NCI-H82 (cell line): Measurements from ENCODE around the gene NKX1-1.
"Not testable (repeated sequence)": the region's sequence is repeated elsewhere in the genome, so short reads cannot be mapped to it uniquely, and the experiment has no call there.

Experiments
- DNase-seq: peaks from one replicate; lab custom pipeline; 2025; lab: John Stamatoyannopoulos, UW

Gene NKX1-1

DNA sequence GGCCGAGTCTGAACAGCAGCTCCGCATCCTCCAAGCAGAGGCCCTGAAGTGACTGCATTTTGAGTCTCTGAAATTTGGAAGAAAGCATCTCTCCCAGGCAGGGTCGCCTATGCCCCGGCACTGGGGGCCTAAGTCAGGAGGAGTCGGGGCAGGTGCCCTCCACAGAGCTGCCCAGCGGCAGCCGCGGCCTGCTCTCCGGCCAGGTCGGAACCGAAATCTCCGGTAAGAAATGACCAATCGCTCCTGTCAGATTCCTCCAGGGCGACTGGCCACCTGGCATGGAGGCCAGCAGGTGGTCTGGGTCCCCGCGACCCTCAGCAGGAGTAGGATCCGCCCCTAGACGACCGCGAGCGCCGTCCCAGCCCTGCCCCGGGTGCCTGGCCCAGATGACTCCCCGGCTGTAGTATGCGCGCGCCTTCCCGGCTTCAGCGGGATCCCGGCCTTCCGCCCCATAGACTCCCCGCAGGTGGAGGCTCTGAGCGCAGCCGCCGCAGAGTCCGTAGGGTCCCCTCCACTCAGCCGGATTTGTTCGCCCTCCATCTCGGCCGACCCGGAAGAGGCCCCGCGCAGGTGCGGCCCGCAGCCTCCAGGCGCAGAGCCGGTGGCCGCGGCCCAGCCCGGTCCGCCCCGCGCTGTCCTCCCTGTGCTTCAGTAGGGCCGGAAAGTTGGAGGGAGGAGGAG is 1.5 kb downstream of the NKX1-1 start:
- no peak for DNase-seq

DNA sequence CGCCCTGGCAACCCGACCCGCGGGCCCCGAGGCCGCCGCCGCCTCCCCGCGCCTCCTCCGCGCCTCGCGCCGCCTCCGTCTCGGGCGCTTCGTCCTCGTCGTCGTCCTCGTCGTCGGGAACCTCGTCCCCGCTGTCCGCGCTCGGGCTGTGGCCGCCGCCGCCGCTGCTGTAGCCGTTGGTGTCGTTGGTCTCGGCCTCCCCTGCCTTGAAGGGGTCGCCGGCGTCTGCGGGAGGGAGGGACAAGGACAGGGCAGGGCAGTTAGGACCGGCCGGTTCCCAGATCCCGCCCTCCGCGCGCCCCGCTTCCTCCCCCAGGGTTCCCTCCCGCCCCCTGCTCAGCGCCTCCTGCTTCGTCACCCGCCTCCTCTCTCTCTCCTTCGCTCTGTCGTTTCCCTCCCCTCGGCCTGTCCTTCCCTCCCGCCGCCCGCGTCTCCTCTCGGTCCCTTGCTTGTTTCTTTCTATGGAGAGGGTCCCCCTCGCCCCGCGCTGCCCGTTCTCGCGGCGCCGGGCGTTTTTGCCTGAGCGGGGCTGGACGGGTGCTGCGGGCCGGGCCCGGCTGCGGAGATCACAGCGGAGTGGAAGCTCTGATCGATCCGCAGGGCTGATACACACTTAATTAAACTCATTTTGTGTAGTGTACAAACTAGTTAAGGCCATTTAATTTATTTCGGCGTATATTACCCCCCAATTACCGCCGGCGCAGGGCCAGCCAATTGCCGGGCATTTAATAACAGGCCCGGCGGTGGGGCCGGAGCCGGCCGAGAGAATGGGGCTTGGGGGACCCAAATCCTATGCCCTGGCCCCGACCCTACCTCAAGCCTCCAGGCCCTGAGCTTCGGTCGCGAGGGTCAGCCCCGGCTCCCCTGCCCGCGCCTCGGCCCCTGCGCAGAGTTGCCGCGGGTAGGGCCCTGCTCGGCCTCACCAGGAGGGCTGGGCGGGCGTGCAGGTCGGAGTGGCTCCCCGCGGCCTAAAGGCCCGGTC is 2.4 kb downstream of the NKX1-1 start:
- DNase-seq = no peak

DNA sequence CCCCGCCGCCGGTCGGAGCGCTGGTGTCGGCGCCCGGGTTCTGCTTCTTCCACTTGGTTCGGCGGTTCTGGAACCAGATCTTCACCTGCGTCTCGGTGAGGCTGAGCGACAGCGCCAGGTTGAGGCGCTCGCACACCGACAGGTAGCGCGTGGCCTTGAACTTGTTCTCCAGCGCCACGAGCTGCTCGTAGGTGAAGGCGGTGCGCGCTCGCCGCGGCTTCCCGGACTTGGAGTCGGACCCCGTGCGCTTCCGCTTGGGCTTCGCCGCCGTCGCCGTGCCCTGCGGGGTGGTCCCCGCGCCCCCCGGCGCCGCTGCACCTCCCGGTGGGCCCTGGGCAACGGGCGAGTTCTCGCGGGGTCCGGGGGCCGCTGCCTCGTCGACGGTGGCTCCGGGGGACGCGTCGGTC is 3.1 kb downstream of the NKX1-1 start:
- DNase-seq = no peak

DNA sequence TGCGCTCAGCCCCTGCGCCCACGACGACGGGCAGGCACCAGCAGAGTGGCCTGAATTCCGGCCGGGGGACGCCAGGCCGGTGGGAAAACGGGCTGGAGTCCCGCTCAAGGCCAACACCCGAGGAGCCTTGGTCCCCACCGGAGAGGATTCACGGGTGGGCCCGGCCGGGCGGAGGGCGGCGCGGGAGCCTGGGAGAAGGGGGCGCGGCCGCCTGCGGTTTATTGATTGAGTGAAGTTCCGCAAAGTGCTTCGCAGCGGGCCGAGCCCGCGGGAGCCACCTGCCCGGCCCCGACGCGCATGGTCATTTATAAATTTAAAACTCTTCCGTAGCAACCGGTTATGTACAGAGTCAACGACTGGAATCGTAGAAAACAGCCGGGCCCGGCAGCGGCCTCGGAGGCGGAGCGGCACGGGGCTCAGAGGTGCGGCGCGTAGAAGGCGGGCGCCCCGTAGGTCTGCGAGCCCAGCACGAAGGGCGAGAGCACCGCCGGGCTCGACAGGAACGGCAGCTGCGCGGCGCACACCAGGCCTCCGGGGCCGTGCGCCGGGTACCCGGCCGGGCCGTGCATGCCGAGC is 3.6 kb downstream of the NKX1-1 start:
- DNase-seq = no peak

DNA sequence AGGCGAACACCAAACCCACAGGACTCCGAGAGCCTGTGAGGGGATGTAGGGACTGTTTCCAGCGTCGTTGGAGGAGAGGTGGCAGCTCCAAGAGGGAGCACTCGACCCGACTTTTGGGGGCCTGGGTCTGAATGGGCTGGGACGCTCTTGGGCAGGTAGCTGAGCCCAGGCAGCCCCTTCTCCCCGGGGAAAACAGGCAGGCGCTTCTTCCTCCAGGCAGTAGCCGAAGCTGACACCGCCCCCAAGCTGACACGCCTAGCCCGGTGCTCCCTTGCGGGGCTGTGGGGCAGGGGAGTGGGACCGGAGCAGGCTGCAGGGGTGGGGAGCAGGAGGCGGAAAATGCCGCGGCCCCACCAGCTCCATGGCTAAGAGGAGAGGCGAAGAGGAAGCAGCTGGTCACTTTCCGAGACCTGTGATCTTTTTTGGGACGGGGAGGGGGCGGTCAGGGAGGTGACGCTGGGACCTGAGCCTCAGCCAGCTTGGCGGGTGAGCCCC is 4.2 kb downstream of the NKX1-1 start:
- DNase-seq = no peak

DNA sequence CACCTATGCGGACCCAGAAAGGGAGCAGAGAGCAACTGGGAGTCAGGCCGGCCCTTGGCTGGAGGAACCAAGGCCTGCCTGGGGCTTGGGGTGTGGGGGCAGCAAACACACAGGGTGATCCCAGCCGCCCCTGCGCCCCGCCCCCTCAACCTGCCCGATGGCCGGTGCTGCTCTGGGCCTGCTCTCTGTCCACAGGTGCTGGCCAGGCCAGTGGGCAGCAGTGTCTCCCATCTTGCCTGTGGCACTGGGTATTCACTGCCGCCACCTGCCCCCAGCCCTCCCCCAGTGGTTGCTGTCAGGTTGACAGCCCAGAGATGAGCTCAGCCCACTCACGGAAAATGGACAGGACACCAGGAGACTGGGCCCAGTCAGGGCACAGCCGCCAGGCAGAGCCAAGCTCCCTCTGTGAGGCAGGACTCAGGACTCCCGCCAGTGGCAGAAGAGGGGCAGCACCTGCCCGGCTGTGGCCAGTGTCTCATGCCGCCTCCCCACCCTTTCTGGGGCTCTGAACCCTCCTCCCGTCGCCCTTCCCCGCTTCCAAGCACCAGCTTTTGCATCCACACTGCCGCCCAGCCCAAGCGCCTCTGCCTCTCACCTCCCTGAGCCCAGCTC is 4.7 kb downstream of the NKX1-1 start:
- no peak for DNase-seq

DNA sequence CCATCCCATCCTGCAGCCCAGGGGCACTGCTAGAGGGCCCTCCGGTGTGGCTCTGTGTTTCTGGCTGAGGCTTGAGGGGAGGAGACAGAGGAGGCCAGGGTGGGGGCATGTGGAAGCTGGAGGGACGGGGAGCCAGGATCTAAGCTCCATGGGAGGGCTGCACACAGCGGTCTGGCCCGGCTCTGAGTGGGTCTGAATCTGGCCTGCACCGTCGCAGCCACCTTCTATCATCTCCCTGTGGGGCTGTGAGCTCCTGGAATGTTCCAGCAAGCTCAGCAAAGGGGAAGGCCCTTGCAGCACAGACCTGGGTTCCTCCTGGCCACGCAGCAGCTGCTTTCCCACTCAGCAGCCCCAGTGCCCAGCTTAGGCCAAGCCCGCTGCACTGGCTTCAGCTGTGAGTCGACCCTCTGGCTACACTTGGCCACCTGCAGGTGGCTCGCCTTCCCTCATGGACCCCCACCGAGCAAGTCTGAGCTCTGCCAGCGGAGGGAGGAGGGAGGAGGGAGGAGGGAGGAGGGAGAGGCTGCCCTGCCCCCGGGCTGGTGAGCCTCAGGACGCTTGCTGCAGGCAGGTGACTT is 5.3 kb downstream of the NKX1-1 start:
- DNase-seq = no peak

DNA sequence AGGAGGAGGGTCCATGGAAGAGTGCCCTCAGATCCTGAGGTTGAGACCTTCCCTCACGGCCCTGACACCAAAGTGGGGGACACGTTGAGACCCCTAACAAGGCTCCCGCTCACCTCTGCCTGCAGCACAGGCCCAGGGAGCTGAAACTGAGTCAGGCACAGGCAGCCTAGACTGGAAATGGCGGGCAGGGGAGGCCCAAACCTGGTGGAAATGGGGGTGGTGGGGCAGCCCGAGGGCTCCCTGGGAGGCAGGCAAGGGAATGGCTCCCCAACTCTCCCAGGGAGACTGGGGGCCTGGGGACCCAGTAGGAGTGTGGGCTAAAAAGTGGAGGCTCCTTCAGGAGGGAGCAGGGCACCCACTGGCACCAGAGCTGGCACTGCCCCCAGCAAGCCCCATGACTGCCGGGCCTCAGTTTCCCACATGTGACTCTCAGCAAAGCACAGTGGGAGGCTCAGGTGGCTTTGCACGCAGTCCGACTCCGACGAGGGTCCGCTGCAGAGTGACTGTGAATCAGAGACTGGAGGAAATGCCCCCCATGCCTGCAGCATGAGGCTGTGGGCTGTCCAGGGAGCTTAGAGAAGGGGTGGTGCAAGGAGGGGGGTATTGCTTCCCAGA is 5.9 kb downstream of the NKX1-1 start:
- DNase-seq = no peak

DNA sequence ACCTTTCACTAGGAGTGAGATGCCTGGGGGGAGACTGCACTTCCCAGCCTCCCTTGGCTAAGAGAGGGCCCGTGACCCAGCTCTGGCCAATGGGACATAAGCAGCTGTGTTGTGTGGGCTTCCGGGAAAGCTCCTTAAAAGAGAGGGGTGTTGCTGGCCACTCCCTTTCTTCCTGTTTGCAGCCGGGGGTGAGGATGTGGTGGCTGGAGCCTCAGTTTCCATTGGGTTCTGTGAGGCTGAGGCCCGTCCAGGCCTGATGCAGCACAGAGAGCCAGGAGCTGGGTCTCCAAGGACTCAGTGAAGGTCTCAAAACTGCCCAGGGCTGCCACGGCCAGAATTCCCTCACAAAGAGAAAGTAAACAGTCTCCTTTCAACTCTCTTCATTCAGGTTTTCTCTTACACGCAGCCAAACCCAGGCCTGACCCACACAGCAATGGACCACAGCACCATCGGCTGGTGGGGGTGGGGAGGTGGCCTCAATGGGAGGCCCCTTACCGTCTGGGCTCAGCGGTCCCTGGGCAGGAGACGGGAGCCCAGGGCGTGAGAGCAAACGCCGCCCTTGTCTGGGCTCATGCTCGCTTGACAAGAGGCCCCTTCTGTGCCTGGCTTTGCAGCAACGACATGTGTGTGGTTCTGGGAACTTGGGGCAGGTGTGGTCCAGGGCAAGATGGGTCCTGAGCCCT is 6.6 kb downstream of the NKX1-1 start:
- DNase-seq = no peak

DNA sequence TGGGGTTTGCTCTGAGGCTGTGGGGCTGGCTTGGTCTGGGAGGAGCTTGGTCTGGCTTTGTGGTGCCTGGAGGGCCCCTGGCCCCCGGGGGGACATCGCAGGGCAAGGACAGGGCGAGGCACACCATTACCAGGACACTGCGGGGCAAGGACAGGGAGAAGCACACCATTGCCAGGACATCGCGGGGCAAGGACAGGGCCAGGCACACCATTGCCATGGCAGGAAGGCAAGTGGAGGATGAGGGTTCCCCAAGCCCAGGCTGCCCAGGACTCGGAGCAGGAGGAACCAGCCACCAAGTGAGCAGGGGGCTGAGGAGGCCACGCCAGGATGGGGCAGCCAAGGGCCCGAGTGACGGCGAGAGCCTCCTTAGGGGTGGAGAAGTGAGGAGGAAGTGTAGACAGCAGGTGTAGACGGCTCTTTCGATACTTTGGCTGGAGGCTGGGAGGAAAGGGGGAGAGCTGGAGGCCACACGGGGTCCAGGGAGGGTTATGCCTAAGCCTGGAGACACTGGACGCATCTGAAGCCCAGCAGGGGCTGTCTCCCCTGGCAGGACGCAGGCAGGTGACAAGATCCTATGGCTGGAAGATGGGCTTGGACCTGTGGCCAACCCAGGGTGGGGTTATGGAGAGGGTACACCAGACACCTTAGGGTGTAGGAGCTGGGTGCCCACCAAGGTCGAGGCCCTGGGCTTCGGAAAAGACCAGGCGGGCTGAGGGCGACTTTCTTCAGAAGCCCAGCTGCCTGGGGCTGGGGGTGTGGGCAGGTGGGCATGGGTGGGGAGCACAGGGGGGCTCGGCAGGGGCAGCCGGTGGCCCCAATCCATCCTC is 7.3 kb downstream of the NKX1-1 start:
- no peak for DNase-seq

DNA sequence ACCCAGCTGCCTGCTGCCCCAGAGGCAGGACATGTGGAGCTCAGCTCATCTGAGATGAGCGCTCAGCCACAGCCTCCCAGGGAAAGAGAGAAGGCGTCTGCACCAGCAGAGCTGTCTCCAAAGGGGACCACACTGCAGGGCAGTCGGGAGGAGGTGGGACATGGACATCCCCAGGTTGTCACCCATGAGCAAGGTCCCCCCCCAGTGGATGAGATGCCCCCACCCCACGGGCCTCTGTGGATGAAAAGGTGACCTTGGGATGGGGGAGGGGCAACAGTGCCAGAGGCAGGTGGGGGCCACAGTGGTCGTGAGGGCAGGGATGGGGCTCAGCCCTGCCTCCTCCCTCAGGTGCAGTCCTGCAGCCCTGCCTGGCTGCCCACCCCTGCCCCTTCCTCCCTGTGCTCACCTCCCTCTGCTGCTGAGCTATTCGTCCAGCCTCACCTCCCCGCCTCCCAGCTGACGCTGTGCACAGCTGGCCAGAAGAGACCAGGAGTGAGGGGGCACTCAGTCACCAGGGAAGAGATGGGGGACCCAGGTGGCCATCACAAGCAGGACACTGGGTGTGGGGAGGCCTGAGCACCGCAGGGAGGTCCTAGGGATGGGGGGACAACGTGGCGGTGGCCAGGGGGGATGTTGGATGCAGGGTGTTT is 9.3 kb downstream of the NKX1-1 start:
- no peak for DNase-seq

DNA sequence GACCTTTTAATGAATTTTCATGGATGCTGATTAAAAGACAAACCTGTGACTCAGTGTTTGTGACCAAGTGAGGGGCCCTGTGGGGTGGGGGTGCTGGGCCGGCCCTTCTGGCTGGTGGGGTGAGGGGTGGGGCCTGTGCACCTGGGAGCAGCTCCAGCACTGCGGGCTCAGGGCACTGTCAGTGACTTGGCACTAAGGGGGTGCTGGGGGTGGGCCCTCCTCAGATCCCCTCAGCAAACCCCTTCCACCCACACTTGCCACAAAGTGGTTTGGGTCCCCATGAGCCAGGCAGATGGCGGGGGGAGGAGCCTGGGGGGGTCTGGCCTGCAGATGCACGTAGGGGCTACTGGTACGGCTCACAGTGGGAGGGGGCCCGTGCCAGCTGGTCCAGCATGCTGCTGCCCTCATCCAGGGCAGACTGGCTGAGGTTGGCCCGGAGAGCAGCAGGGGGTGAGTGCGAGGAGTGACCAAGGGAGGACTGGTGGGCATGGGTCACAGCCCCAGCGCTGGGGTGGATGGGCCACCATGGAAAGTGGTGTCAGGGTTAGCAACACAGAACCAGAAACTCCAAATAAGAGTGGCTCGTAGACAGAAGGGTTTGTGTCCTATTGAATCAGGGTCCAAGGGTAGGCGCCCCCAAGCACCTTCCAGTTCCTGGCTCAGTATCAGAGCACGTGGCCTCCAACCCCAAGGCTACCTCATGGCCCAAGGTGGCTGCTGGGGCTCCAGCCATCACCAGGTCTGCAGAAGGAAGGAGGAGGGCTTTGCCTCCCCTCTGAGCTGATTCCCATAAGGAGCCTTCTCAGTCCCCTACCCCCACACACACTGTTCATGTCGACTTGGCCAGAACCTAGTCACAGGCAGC is 10.1 kb downstream of the NKX1-1 start:
- no peak for DNase-seq

DNA sequence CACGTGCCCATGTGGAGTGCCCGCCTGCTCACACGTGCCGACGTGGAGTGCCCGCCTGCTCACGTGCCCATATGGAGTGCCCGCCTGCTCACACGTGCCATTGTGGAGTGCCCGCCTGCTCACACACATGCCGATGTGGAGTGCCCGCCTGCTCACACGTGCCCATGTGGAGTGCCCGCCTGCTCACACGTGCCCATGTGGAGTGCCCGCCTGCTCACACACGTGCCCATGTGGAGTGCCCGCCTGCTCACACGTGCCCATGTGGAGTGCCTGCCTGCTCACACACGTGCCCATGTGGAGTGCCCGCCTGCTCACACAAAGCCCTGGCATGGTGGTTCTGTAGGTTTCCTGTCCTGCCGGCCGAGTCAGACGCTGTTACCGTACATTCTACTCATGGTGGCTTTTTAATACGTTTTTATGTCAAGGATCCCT is 10.8 kb downstream of the NKX1-1 start:
- DNase-seq = not testable (repeated sequence)

DNA sequence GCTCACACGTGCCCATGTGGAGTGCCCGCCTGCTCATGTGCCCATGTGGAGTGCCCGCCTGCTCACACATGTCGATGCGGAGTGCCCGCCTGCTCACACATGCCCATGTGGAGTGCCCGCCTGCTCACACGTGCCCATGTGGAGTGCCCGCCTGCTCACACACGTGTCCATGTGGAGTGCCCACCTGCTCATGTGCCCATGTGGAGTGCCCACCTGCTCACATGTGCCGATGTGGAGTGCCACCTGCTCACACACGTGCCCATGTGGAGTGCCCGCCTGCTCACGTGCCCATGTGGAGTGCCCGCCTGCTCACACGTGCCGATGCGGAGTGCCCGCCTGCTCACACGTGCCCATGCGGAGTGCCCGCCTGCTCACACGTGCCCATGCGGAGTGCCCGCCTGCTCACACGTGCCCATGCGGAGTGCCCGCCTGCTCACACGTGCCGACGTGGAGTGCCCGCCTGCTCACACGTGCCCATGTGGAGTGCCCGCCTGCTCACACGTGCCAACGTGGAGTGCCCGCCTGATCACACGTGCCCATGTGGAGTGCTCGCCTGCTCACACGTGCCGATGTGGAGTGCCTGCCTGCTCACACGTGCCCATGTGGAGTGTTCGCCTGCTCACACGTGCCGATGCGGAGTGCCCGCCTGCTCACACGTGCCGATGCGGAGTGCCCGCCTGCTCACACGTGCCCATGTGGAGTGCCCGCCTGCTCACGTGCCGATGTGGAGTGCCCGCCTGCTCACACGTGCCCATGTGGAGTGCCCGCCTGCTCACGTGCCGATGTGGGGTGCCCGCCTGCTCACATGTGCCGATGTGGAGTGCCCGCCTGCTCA is 11.5 kb downstream of the NKX1-1 start:
- DNase-seq = not testable (repeated sequence)

DNA sequence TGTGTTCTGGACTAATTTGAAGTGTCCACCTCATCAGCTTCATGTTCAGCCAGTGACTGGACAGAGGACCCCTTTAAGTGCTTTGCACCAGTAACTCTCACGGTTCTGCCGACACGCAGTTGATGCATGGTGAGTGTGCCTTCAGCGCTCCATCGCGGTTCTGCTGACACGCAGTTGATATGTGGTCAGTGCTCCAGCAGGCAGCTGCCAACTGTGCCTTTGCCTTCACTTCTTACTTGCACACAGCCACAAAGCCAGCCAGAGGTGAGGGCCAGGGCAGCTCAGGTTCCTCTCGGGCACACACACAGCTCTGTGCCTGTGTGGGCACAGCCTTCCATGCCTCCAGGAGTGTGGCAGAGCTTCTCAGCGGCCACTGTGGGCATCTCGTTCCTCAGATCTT is 12.4 kb downstream of the NKX1-1 start:
- DNase-seq = no peak

DNA sequence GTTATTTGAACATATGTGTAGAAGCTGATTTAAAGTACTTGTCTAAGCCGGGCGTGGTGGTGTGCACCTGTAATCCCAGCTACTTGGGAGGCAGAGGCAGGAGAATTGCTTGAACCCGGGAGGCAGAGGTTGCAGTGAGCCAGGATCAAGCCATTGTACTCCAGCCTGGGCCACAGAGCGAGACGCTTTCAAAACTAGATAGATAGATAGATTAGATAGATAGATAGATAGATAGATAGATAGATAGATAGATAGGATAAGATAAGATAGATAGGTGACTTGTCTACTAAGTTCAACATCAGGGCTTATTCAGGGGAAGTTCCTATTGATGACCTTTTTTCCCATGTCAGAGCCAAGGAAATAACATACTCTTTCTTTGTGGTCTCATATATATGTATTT is 12.9 kb downstream of the NKX1-1 start:
- not testable (repeated sequence) for DNase-seq
